ENCODE results near the gene PI4KB. TPM values are rescaled to one million over a fixed set of nuclear protein-coding genes. Genes with fewer than 3 reads are reported as not detected.

The PI4KB gene
- total RNA-seq, result 10 to 100 TPM; 54.8 to 79.5 (median 68.9) TPM

GRCh38 chr1:151327223-151327902 lies at the start of gene PI4KB:
PI4KB (minus strand) TSS chr1:151327416; CDS start chr1:151316481, 10,935 bp downstream.
- under 1% methylated on average over 40 of the region's 40 CpGs for WGBS
- Histone ChIP-seq H3K27ac (replicated peaks in 1 of 4) (peak within 1 kb of the TSS; percentile 87 to 93 (median 91)), H3K4me3 (peak within 1 kb of the TSS; percentile 82 to 88 (median 85)), H3K36me3 (peaks cover 0 to 31% (median 26%) of the 10 kb centered on the region in 4 donors), H3K4me1 (peaks cover 28 to 50% (median 46%) of the 10 kb centered on the region in 4 donors), H3K9me3 (no peaks in the 10 kb centered on the region), H3K27me3 (no peaks in the 10 kb centered on the region)
- peak; percentile 77 to 78 for TF ChIP-seq POLR2AphosphoS5 (IDR thresholded peaks at IDR 0.05)
- peak in 1 of 3 experiments; percentile 12 for TF ChIP-seq CTCF (IDR thresholded peaks at IDR 0.05)
- no peak for TF ChIP-seq EP300 (IDR thresholded peaks at IDR 0.05)
- TF ChIP-seq POLR2A (IDR thresholded peaks at IDR 0.05; ENCODE audit: low read depth), result peak; percentile 7
- intact Hi-C loops (cut with DNase I), result no loop called here
- peak; percentile 98 for DNase-seq (ENCODE audit: extremely low spot score)

GRCh38 chr1:151373196-151373595 lies 46.0 kb upstream of the PI4KB start:
- H3K4me1 ChIP-seq, result peaks cover 43 to 52% (median 50%) of the 10 kb centered on the region in 4 donors
- no peaks in the 10 kb centered on the region for H3K27me3 ChIP-seq
- intact Hi-C loops (cut with DNase I), result no loop called here
- no peak overlapping the region for H3K4me3 ChIP-seq
- TF ChIP-seq EP300 (IDR thresholded peaks at IDR 0.05) (no peak), POLR2AphosphoS5 (IDR thresholded peaks at IDR 0.05) (no peak), CTCF (IDR thresholded peaks at IDR 0.05) (no peak), POLR2A (IDR thresholded peaks at IDR 0.05; ENCODE audit: low read depth) (no peak)
- H3K36me3 ChIP-seq, result peaks cover 0 to 12% (median 4%) of the 10 kb centered on the region in 4 donors
- H3K27ac ChIP-seq (replicated peaks in 1 of 4), result peak overlapping the region in 2 of 4 donors; percentile 77 to 81
- DNase-seq (ENCODE audit: extremely low spot score), result no peak
- WGBS, result 94% methylated on average over 14 of the region's 14 CpGs
- no peaks in the 10 kb centered on the region for H3K9me3 ChIP-seq

- WGBS, result 28% methylated on average over 7 of the region's 11 CpGs
- DNase-seq (ENCODE audit: extremely low spot score), result no peak
- H3K4me3 ChIP-seq, result peak within 1 kb of the TSS; percentile 50 to 58 (median 56)
- intact Hi-C loops (cut with DNase I), result no loop called here
- H3K4me1 ChIP-seq, result peaks cover 52 to 61% (median 59%) of the 10 kb centered on the region in 4 donors
- peaks cover 0 to 17% (median 4%) of the 10 kb centered on the region in 4 donors for H3K36me3 ChIP-seq
- H3K9me3 ChIP-seq, result no peaks in the 10 kb centered on the region
- TF ChIP-seq EP300 (IDR thresholded peaks at IDR 0.05), result no peak
- TF ChIP-seq POLR2AphosphoS5 (IDR thresholded peaks at IDR 0.05), result peak; percentile 74 to 87
- H3K27ac ChIP-seq (replicated peaks in 1 of 4), result peak within 1 kb of the TSS; percentile 77 to 84 (median 80)
- H3K27me3 ChIP-seq, result no peaks in the 10 kb centered on the region
These were observed 45.1 kb upstream of the PI4KB start, which contains the start of gene SELENBP1 for GRCh38 chr1:151372058-151372934. SELENBP1 (minus strand) TSS chr1:151372705; CDS start chr1:151372641, 64 bp downstream.

GRCh38 chr1:151371370-151372057 lies 44.3 kb upstream of the PI4KB start:
- no peaks in the 10 kb centered on the region for H3K27me3 ChIP-seq
- intact Hi-C loops (cut with DNase I), result no loop called here
- H3K27ac ChIP-seq (replicated peaks in 1 of 4), result peak overlapping the region; percentile 77 to 84 (median 80)
- H3K4me3 ChIP-seq, result peak overlapping the region; percentile 50 to 58 (median 56)
- peaks cover 3 to 23% (median 10%) of the 10 kb centered on the region in 4 donors for H3K36me3 ChIP-seq
- no peak for DNase-seq (ENCODE audit: extremely low spot score)
- H3K9me3 ChIP-seq, result no peaks in the 10 kb centered on the region
- 16% methylated on average over 6 of the region's 9 CpGs for WGBS
- TF ChIP-seq CTCF (IDR thresholded peaks at IDR 0.05), result no peak
- TF ChIP-seq POLR2AphosphoS5 (IDR thresholded peaks at IDR 0.05), result peak; percentile 34 to 36
- peaks cover 52 to 61% (median 59%) of the 10 kb centered on the region in 4 donors for H3K4me1 ChIP-seq
